Panc1 (cell line): ENCODE measurements around the gene RAB11FIP5. TPM values are rescaled to one million over a fixed set of nuclear protein-coding genes. Genes with fewer than 3 reads are reported as not detected.

ENCODE experiments used
- ATAC-seq: fragments of 200-7000 bp; cut with Tn5 transposase; 2 replicates; pipeline ENCODE4 v1.9.1; 2020; ENCODE audit warnings: mild to moderate bottlenecking, moderate library complexity
- BruUV-seq: library from RNA; stranded (reverse); fragments of 400-500 nt; replicated peaks from 2 replicates; lab custom pipeline; 2021; lab: Mats Ljungman, UMichigan
- CTCF ChIA-PET: fragments of 300-600 bp; sonication (Branson Sonifier 250); formaldehyde crosslinking; loops from one replicate; lab custom pipeline; 2022; ENCODE audit warnings: antibody characterized with exemption; lab: Charles Lee
- POLR2A ChIA-PET: fragments of 300-600 bp; sonication (Branson Sonifier 250); formaldehyde crosslinking; loops from one replicate; lab custom pipeline; 2022; ENCODE audit warnings: antibody characterized with exemption; lab: Charles Lee
- DNase-seq: peaks from one replicate; pipeline ENCODE4 v3.0.0-alpha.2; 2010; ENCODE audit warnings: low read depth, low spot score
- H3K27ac ChIP-seq: 2 replicates; pipeline ENCODE4 v1.5.1; 2011; ENCODE audit warnings: mild to moderate bottlenecking, low read length, inconsistent platforms
- H3K27me3 ChIP-seq: fragments of 200-500 bp; sonication (Bioruptor generic); 2 replicates; pipeline ENCODE4 v1.6.0; 2014; ENCODE audit warnings: low read length, inconsistent platforms; ENCODE audit not compliant: control insufficient read depth, insufficient read depth
- H3K36me3 ChIP-seq: fragments of 200-500 bp; sonication (Bioruptor generic); 2 replicates; pipeline ENCODE4 v1.5.1; 2014; ENCODE audit warnings: inconsistent platforms, mild to moderate bottlenecking, low read length, moderate library complexity; ENCODE audit not compliant: control insufficient read depth, insufficient read depth
- H3K4me1 ChIP-seq: 2 replicates; pipeline ENCODE4 v1.5.1; 2011; ENCODE audit warnings: inconsistent platforms, mild to moderate bottlenecking, low read length, moderate library complexity; ENCODE audit not compliant: control insufficient read depth, insufficient read depth
- H3K4me3 ChIP-seq, 2 experiments: 2 replicates each; pipeline ENCODE4 v1.5.1; 2011 to 2012; ENCODE audit warnings: low read depth in 2 of 2, low read length in 2 of 2, mild to moderate bottlenecking in 2 of 2, inconsistent platforms in 1 of 2, moderate library complexity in 1 of 2
- H3K9me3 ChIP-seq: fragments of 200-500 bp; sonication (Bioruptor generic); 2 replicates; pipeline ENCODE4 v1.5.1; 2014; ENCODE audit warnings: low read depth, mild to moderate bottlenecking, inconsistent platforms, low read length, moderate library complexity; ENCODE audit not compliant: control insufficient read depth, insufficient read depth
- CTCF ChIP-seq: fragments of 450-650 bp; IDR thresholded peaks from 2 replicates; pipeline ENCODE4 v1.5.1; 2017; ENCODE audit warnings: mild to moderate bottlenecking
- POLR2AphosphoS5 ChIP-seq: IDR thresholded peaks from 2 replicates; pipeline ENCODE4 v1.6.1; 2012; ENCODE audit warnings: mild to moderate bottlenecking, low read depth, low read length, moderate library complexity
- REST ChIP-seq, 2 experiments: IDR thresholded peaks; 2 replicates each; pipeline ENCODE4 v1.6.1; 2011 to 2012; ENCODE audit warnings: low read depth in 2 of 2, control low read depth in 1 of 2, low read length in 1 of 2, mild to moderate bottlenecking in 1 of 2, moderate library complexity in 1 of 2; ENCODE audit not compliant: insufficient read depth in 1 of 2
- SIN3A ChIP-seq: IDR thresholded peaks from 2 replicates; pipeline ENCODE4 v1.6.1; 2012; ENCODE audit warnings: low read depth, mild to moderate bottlenecking, low read length, moderate library complexity, borderline replicate concordance; ENCODE audit not compliant: insufficient read depth
- TCF7L2 ChIP-seq: IDR thresholded peaks from 2 replicates; pipeline ENCODE4 v1.6.1; 2011; ENCODE audit warnings: mild to moderate bottlenecking, low read depth, low read length, inconsistent platforms
- in situ Hi-C: cut with HindIII; loops from 2 replicates; pipeline ENCODE4 v1.10.0; 2016; ENCODE audit warnings: low sequenced_read_pairs, low pct_unique_long_range_greater_than_20kb
- intact Hi-C: fragments of 100-400 bp; cut with micrococcal nuclease; formaldehyde crosslinking; loops from one replicate; pipeline ENCODE4 v1.10.0; 2022; ENCODE audit not compliant: unreplicated experiment
- total RNA-seq: library from RNA; stranded (reverse); gene quantifications from one replicate; pipeline ENCODE4 v1.2.1, GENCODE V29; 2021; ENCODE audit not compliant: unreplicated experiment

Gene RAB11FIP5
- total RNA-seq, 1 experiment from 2014 or later: 27.3 TPM

GRCh38 chr2:73035899-73036711 lies 76.6 kb downstream of the RAB11FIP5 start:
- H3K4me3 ChIP-seq: no peak overlapping the region
- H3K27ac ChIP-seq: no peak overlapping the region
- BruUV-seq: no TSS peak
- no peaks in the 10 kb centered on the region for H3K9me3 ChIP-seq
- ChIA-PET POLR2A (no interaction called here), CTCF (no interaction called here)
- intact Hi-C loops: no loop called here
- no peaks in the 10 kb centered on the region for H3K27me3 ChIP-seq
- no peak for DNase-seq
- H3K36me3 ChIP-seq: peaks cover 3% of the 10 kb centered on the region; the same call in 1 of the 2 replicates
- TF ChIP-seq CTCF (no peak), POLR2AphosphoS5 (no peak), SIN3A (no peak), TCF7L2 (no peak), REST (IDR thresholded peaks at IDR 0.05; ENCODE audit: insufficient read depth in 1 of 2, low read depth in 2 of 2, low read length in 1 of 2) (no peak)
- peak; percentile 78 for ATAC-seq
- in situ Hi-C loops: no loop called here
- H3K4me1 ChIP-seq: no peaks in the 10 kb centered on the region

GRCh38 chr2:73034661-73035375 lies 77.9 kb downstream of the RAB11FIP5 start:
- ATAC-seq (no peak), DNase-seq (no peak)
- intact Hi-C loops: no loop called here
- Histone ChIP-seq H3K27me3 (no peaks in the 10 kb centered on the region), H3K36me3 (peaks cover 3% of the 10 kb centered on the region; the same call in 1 of the 2 replicates), H3K27ac (no peak overlapping the region), H3K9me3 (no peaks in the 10 kb centered on the region), H3K4me1 (no peaks in the 10 kb centered on the region), H3K4me3 (no peak overlapping the region)
- in situ Hi-C loops: no loop called here
- BruUV-seq: no TSS peak
- TF ChIP-seq SIN3A (no peak), TCF7L2 (no peak)
- POLR2A ChIA-PET: no interaction called here
- CTCF ChIA-PET: interaction anchor here (0.7 kb wide), 1 partner anchor 237 kb away, joined by 3 read pairs; no protein-coding TSS in a partner anchor
